H1 (cell line): Measurements from ENCODE around the gene FAM131A. TPM values are rescaled to one million over a fixed set of nuclear protein-coding genes. Genes with fewer than 3 reads are reported as not detected.

Experiments
- BCL11A ChIP-seq, 2 experiments: IDR thresholded peaks; one replicate each; pipeline ENCODE4 v1.6.1; 2011; ENCODE audit warnings: low read depth in 2 of 2, low read length in 2 of 2, mild to moderate bottlenecking in 2 of 2
- CEBPB ChIP-seq: IDR thresholded peaks from 2 replicates; pipeline ENCODE4 v1.6.1; 2012; ENCODE audit warnings: low read depth, low read length
- TCF12 ChIP-seq: IDR thresholded peaks from 2 replicates; pipeline ENCODE4 v1.6.1; 2011; ENCODE audit warnings: low read depth, mild to moderate bottlenecking, low read length
- polyA plus RNA-seq, 7 experiments: library from polyadenylated mRNA; depleted of rRNA in 3 of 7; stranded (reverse) in 5 of 7; unstranded in 2 of 7; fragments of >200 nt in 5 of 7; fragments of 200-250 nt in 2 of 7; gene quantifications; 1 replicate in 5 of 7; 2 replicates in 1 of 7; 4 replicates in 1 of 7; pipeline versions ENCODE4 v1.2.1 to v1.2.3, GENCODE V29; 2011 to 2013; ENCODE audit warnings: missing spikeins in 2 of 7, mixed read lengths in 2 of 7
- small RNA-seq: library from polyadenylated mRNA; stranded (forward); fragments of <200 nt; extraction: miRNeasy Mini kit (QIAGEN cat#:217004); gene quantifications from one replicate; pipeline ENCODE3, GENCODE V24; 2013; ENCODE audit not compliant: insufficient read depth
- total RNA-seq: library from RNA; stranded (reverse); fragmentation: NEBNext Ultra II Directional; extraction: Animal tissue kit (Norgen Biotek cat#: 25700); gene quantifications from 2 replicates; pipeline ENCODE4 v1.2.1, GENCODE V29; 2021
- TF ChIP-seq, protein P1 (sequence below): IDR thresholded peaks from 2 replicates; pipeline ENCODE4 v1.6.1; 2011; ENCODE audit warnings: low read length, improper control_type of control experiment

FAM131A gene
- total and polyA plus RNA-seq, 2 of the 8 experiments (the other 6 are each of a cell fraction or from before 2014, with no cell fraction given), result 16.0 to 21.9 TPM

DNA sequence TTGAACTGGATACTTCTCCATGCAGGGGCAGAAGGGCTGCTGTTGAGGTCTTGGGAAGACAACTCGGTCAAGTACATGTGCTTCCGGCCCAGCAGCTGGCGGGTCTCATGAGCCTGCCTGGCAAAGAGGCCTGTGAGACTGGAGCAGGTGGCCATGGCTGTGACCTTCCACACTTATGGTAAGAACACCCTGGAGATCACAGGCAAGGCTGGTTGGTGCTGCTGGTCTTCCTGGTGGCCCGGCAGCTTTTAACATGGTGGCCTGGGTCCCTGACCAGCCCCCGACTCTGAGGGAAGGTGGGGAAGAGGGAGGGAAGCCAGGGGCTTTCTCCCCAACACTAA is 57.9 kb downstream of the FAM131A start (continued):
- TF ChIP-seq, protein P1, sequence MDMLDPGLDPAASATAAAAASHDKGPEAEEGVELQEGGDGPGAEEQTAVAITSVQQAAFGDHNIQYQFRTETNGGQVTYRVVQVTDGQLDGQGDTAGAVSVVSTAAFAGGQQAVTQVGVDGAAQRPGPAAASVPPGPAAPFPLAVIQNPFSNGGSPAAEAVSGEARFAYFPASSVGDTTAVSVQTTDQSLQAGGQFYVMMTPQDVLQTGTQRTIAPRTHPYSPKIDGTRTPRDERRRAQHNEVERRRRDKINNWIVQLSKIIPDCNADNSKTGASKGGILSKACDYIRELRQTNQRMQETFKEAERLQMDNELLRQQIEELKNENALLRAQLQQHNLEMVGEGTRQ, result no peak
- TF ChIP-seq TCF12 (no peak), CEBPB (no peak), BCL11A (IDR thresholded peaks at IDR 0.05; ENCODE audit: low read depth in 2 of 2, low read length in 2 of 2) (no peak)
- TF ChIP-seq, all 59 proteins: peak for 0

Small RNA genes lying within 50 kb of the gene (small RNA-seq; reads per million reads assigned to genes)
- 379 reads per million, percentile 99 among the genes with 10 or more reads in this experiment for gene SNORD66

Other genes with a start within 250 kb of the FAM131A start
- not detected in 2 replicates for gene HTR3E, start 240.5 kb upstream of the FAM131A start, total RNA-seq
- not detected in 2 replicates for gene HTR3E, start 240.5 kb upstream of the FAM131A start, polyA plus RNA-seq (2011; rRNA removed)
- 40.0 and 42.5 TPM in 2 replicates for gene EIF2B5, start 202.2 kb upstream of the FAM131A start, total RNA-seq
- 32.1 and 33.1 TPM in 2 replicates for gene EIF2B5, start 202.2 kb upstream of the FAM131A start, polyA plus RNA-seq (2011; rRNA removed)
- 64.9 and 66.6 TPM in 2 replicates for gene DVL3, start 182.2 kb upstream of the FAM131A start, total RNA-seq
- 38.5 and 51.2 TPM in 2 replicates for gene DVL3, start 182.2 kb upstream of the FAM131A start, polyA plus RNA-seq (2011; rRNA removed)
- gene AP2M1, start 162.7 kb upstream of the FAM131A start, total RNA-seq, result 391 and 403 TPM in 2 replicates
- 454 and 540 TPM in 2 replicates for gene AP2M1, start 162.7 kb upstream of the FAM131A start, polyA plus RNA-seq (2011; rRNA removed)
- gene ABCF3, start 151.4 kb upstream of the FAM131A start, total RNA-seq, result 50.9 and 51.6 TPM in 2 replicates
- 57.8 and 76.6 TPM in 2 replicates for gene ABCF3, start 151.4 kb upstream of the FAM131A start, polyA plus RNA-seq (2011; rRNA removed)
- gene VWA5B2, start 108.0 kb upstream of the FAM131A start, total RNA-seq, result 0.50 and 0.56 TPM in 2 replicates
- gene VWA5B2, start 108.0 kb upstream of the FAM131A start, polyA plus RNA-seq (2011; rRNA removed), result 0.53 and 0.88 TPM in 2 replicates
- gene ALG3, start 88.6 kb upstream of the FAM131A start, total RNA-seq, result 54.6 and 56.7 TPM in 2 replicates
- 148 and 184 TPM in 2 replicates for gene ALG3, start 88.6 kb upstream of the FAM131A start, polyA plus RNA-seq (2011; rRNA removed)
- 9.3 and 9.6 TPM in 2 replicates for gene EEF1AKMT4, start 87.9 kb upstream of the FAM131A start, total RNA-seq
- gene EEF1AKMT4, start 87.9 kb upstream of the FAM131A start, polyA plus RNA-seq (2011; rRNA removed), result 30.1 and 39.0 TPM in 2 replicates
- gene CAMK2N2, start 76.0 kb upstream of the FAM131A start, total RNA-seq, result 16.9 and 17.7 TPM in 2 replicates
- 4.0 and 6.1 TPM in 2 replicates for gene CAMK2N2, start 76.0 kb upstream of the FAM131A start, polyA plus RNA-seq (2011; rRNA removed)
- gene ECE2, start 61.6 kb upstream of the FAM131A start, total RNA-seq, result 0.48 and 0.86 TPM in 2 replicates
- 0.44 and 0.86 TPM in 2 replicates for gene ECE2, start 61.6 kb upstream of the FAM131A start, polyA plus RNA-seq (2011; rRNA removed)
- gene PSMD2, start 38.4 kb upstream of the FAM131A start, total RNA-seq, result 358 and 363 TPM in 2 replicates
- gene PSMD2, start 38.4 kb upstream of the FAM131A start, polyA plus RNA-seq (2011; rRNA removed), result 272 and 350 TPM in 2 replicates
- 473 and 480 TPM in 2 replicates for gene EIF4G1, start 23.0 kb upstream of the FAM131A start, total RNA-seq
- gene EIF4G1, start 23.0 kb upstream of the FAM131A start, polyA plus RNA-seq (2011; rRNA removed), result 318 and 421 TPM in 2 replicates
- gene CLCN2, start 24.0 kb downstream of the FAM131A start, total RNA-seq, result 11.8 and 13.7 TPM in 2 replicates
- gene CLCN2, start 24.0 kb downstream of the FAM131A start, polyA plus RNA-seq (2011; rRNA removed), result 16.1 and 20.7 TPM in 2 replicates
- 113 and 118 TPM in 2 replicates for gene POLR2H, start 24.1 kb downstream of the FAM131A start, total RNA-seq
- 253 and 335 TPM in 2 replicates for gene POLR2H, start 24.1 kb downstream of the FAM131A start, polyA plus RNA-seq (2011; rRNA removed)
- gene THPO, start 40.6 kb downstream of the FAM131A start, total RNA-seq, result 0.40 and 1.2 TPM in 2 replicates
- 0.82 and 1.4 TPM in 2 replicates for gene THPO, start 40.6 kb downstream of the FAM131A start, polyA plus RNA-seq (2011; rRNA removed)
- gene CHRD, start 42.5 kb downstream of the FAM131A start, total RNA-seq, result 0.63 and 0.86 TPM in 2 replicates
- 0.62 and 1.7 TPM in 2 replicates for gene CHRD, start 42.5 kb downstream of the FAM131A start, polyA plus RNA-seq (2011; rRNA removed)
- gene EPHB3, start 224.2 kb downstream of the FAM131A start, total RNA-seq, result 0.80 and 0.91 TPM in 2 replicates
- 0.41 and 0.82 TPM in 2 replicates for gene EPHB3, start 224.2 kb downstream of the FAM131A start, polyA plus RNA-seq (2011; rRNA removed)